T-helper 2 cell treated with Interferon-gamma antibody and Interleukin-4, amounts not matched to agents 5 μg/mL and 100 μg/mL, for 36 hours (primary cell): Measurements from ENCODE around the gene PTK7.

Experiments used
- DNase-seq: peaks from one replicate; pipeline ENCODE4 v3.0.0; 2021; ENCODE audit warnings: low spot score
- H3K27ac Mint-ChIP-seq: one replicate; pipeline ENCODE4 v1.8.0; 2021; ENCODE audit warnings: mild to moderate bottlenecking, mixed read lengths
- H3K27me3 Mint-ChIP-seq: one replicate; pipeline ENCODE4 v1.8.0; 2021; ENCODE audit warnings: low read depth, mixed read lengths
- H3K36me3 Mint-ChIP-seq: one replicate; pipeline ENCODE4 v1.8.0; 2021; ENCODE audit warnings: low read depth, mixed read lengths
- H3K4me1 Mint-ChIP-seq: one replicate; pipeline ENCODE4 v1.8.0; 2021; ENCODE audit warnings: low read depth, mixed read lengths
- H3K4me3 Mint-ChIP-seq: one replicate; pipeline ENCODE4 v1.8.0; 2022; ENCODE audit warnings: mild to moderate bottlenecking, moderate library complexity, mixed read lengths
- H3K9me3 Mint-ChIP-seq: one replicate; pipeline ENCODE4 v1.8.0; 2021; ENCODE audit warnings: mixed read lengths

PTK7 gene

GRCh38 chr6:43144879-43145278 lies 68.8 kb downstream of the PTK7 start:
- Mint-ChIP-seq H3K27ac (no peak overlapping the region), H3K4me3 (no peak overlapping the region), H3K36me3 (no peaks in the 10 kb centered on the region), H3K27me3 (peaks cover 3% of the 10 kb centered on the region), H3K4me1 (peaks cover 6% of the 10 kb centered on the region), H3K9me3 (no peaks in the 10 kb centered on the region)
- no peak for DNase-seq

- Mint-ChIP-seq H3K27me3 (peaks cover 3% of the 10 kb centered on the region), H3K4me3 (no peak overlapping the region), H3K36me3 (no peaks in the 10 kb centered on the region), H3K4me1 (peaks cover 6% of the 10 kb centered on the region), H3K9me3 (no peaks in the 10 kb centered on the region), H3K27ac (no peak overlapping the region)
- no peak for DNase-seq
Measured at GRCh38 chr6:43146261-43146660, 70.1 kb downstream of the PTK7 start.

- H3K4me1 Mint-ChIP-seq, result peaks cover 6% of the 10 kb centered on the region
- H3K4me3 Mint-ChIP-seq, result no peak overlapping the region
- DNase-seq, result no peak
- peaks cover 3% of the 10 kb centered on the region for H3K27me3 Mint-ChIP-seq
- no peaks in the 10 kb centered on the region for H3K36me3 Mint-ChIP-seq
- no peaks in the 10 kb centered on the region for H3K9me3 Mint-ChIP-seq
- no peak overlapping the region for H3K27ac Mint-ChIP-seq
Measured at GRCh38 chr6:43146709-43147688, 70.9 kb downstream of the PTK7 start.

- Mint-ChIP-seq H3K4me3 (no peak overlapping the region), H3K9me3 (no peaks in the 10 kb centered on the region), H3K36me3 (no peaks in the 10 kb centered on the region), H3K27me3 (peaks cover 3% of the 10 kb centered on the region), H3K4me1 (peaks cover 1% of the 10 kb centered on the region), H3K27ac (no peak overlapping the region)
- no peak for DNase-seq
Measured at GRCh38 chr6:43147691-43148477, 71.8 kb downstream of the PTK7 start.

- Mint-ChIP-seq H3K27me3 (peaks cover 3% of the 10 kb centered on the region), H3K27ac (no peak overlapping the region)
- no peak for DNase-seq
Measured at GRCh38 chr6:43149265-43149664, 73.2 kb downstream of the PTK7 start.

GRCh38 chr6:43150051-43150751 lies 74.1 kb downstream of the PTK7 start:
- Mint-ChIP-seq H3K27ac (no peak overlapping the region), H3K36me3 (no peaks in the 10 kb centered on the region), H3K9me3 (no peaks in the 10 kb centered on the region), H3K4me1 (no peaks in the 10 kb centered on the region), H3K4me3 (no peak overlapping the region), H3K27me3 (peaks cover 3% of the 10 kb centered on the region)
- no peak for DNase-seq

More at GRCh38 chr6:43149265-43149664, 73.2 kb downstream of the PTK7 start:
- H3K9me3 Mint-ChIP-seq, result no peaks in the 10 kb centered on the region
- no peak overlapping the region for H3K4me3 Mint-ChIP-seq
- no peaks in the 10 kb centered on the region for H3K4me1 Mint-ChIP-seq
- H3K36me3 Mint-ChIP-seq, result no peaks in the 10 kb centered on the region

- Mint-ChIP-seq H3K9me3 (no peaks in the 10 kb centered on the region), H3K27me3 (no peaks in the 10 kb centered on the region), H3K4me1 (no peaks in the 10 kb centered on the region), H3K36me3 (no peaks in the 10 kb centered on the region), H3K27ac (no peak overlapping the region), H3K4me3 (no peak overlapping the region)
- DNase-seq, result no peak
Measured at GRCh38 chr6:43159599-43159998, 83.5 kb downstream of the PTK7 start.

GRCh38 chr6:43163899-43164298 lies 87.8 kb downstream of the PTK7 start:
- Mint-ChIP-seq H3K4me1 (no peaks in the 10 kb centered on the region), H3K4me3 (no peak overlapping the region), H3K27ac (no peak overlapping the region), H3K27me3 (no peaks in the 10 kb centered on the region), H3K9me3 (no peaks in the 10 kb centered on the region), H3K36me3 (no peaks in the 10 kb centered on the region)
- DNase-seq, result no peak

GRCh38 chr6:43170417-43170930 lies 94.4 kb downstream of the PTK7 start:
- no peaks in the 10 kb centered on the region for H3K27me3 Mint-ChIP-seq
- H3K36me3 Mint-ChIP-seq, result peaks cover 16% of the 10 kb centered on the region
- H3K9me3 Mint-ChIP-seq, result no peaks in the 10 kb centered on the region
- DNase-seq, result no peak
- peaks cover 34% of the 10 kb centered on the region for H3K4me1 Mint-ChIP-seq
- peak overlapping the region; percentile 96 for H3K27ac Mint-ChIP-seq
- H3K4me3 Mint-ChIP-seq, result peak overlapping the region; percentile 92

- Mint-ChIP-seq H3K4me1 (peaks cover 36% of the 10 kb centered on the region), H3K36me3 (peaks cover 21% of the 10 kb centered on the region), H3K9me3 (no peaks in the 10 kb centered on the region), H3K27ac (peak within 1 kb of the TSS; percentile 96), H3K4me3 (peak within 1 kb of the TSS; percentile 98), H3K27me3 (no peaks in the 10 kb centered on the region)
- DNase-seq, result peak; percentile 99
Measured at GRCh38 chr6:43170931-43171706, 95.0 kb downstream of the PTK7 start, which contains the start of gene SRF. SRF (plus strand) TSS chr6:43171269; CDS start chr6:43171657, 388 bp downstream.

GRCh38 chr6:43171707-43172103 lies 95.6 kb downstream of the PTK7 start:
- H3K4me3 Mint-ChIP-seq, result peak overlapping the region; percentile 98
- no peaks in the 10 kb centered on the region for H3K9me3 Mint-ChIP-seq
- H3K27ac Mint-ChIP-seq, result peak overlapping the region; percentile 80
- peaks cover 38% of the 10 kb centered on the region for H3K4me1 Mint-ChIP-seq
- H3K36me3 Mint-ChIP-seq, result peaks cover 27% of the 10 kb centered on the region
- DNase-seq, result peak; percentile 21
- no peaks in the 10 kb centered on the region for H3K27me3 Mint-ChIP-seq

GRCh38 chr6:43172104-43173007 lies 96.2 kb downstream of the PTK7 start:
- H3K4me3 Mint-ChIP-seq, result peak overlapping the region; percentile 98
- H3K36me3 Mint-ChIP-seq, result peaks cover 28% of the 10 kb centered on the region
- no peaks in the 10 kb centered on the region for H3K9me3 Mint-ChIP-seq
- H3K27me3 Mint-ChIP-seq, result no peaks in the 10 kb centered on the region
- H3K4me1 Mint-ChIP-seq, result peaks cover 38% of the 10 kb centered on the region
- peak overlapping the region; percentile 84 for H3K27ac Mint-ChIP-seq
- peak; percentile 56 for DNase-seq
